ENCODE data around the gene OR8B4. TPM values are rescaled to one million over a fixed set of nuclear protein-coding genes. Genes with fewer than 3 reads are reported as not detected.
"Not testable (repeated sequence)": the region's sequence is repeated elsewhere in the genome, so short reads cannot be mapped to it uniquely, and the experiment has no call there.

The OR8B4 gene
- total and polyA plus RNA-seq, 10 of the 15 experiments (the other 5 are each of a cell fraction or from before 2014, with no cell fraction given), result not detected

DNA sequence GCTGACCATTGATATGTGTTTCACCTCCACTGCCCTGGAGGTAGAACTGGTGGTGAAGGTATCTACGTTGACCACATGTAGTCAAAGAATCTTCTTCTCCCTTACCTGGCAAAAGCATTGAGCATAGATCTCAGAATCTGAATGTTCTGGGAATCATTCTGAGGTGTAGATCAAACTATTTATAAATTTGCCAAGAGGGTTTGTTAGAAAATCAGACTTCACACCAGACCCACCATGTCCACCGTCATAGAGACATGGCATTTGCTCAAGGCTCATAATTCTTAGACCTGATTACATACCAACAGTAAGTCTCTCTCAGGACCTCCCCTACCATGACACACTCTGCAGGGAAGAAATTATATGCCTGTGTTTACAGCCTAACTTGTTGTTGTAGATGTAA lies 40.3 kb downstream of the OR8B4 start, which contains the start of gene OR8B2 (continued):
- TF ChIP-seq, protein P1, sequence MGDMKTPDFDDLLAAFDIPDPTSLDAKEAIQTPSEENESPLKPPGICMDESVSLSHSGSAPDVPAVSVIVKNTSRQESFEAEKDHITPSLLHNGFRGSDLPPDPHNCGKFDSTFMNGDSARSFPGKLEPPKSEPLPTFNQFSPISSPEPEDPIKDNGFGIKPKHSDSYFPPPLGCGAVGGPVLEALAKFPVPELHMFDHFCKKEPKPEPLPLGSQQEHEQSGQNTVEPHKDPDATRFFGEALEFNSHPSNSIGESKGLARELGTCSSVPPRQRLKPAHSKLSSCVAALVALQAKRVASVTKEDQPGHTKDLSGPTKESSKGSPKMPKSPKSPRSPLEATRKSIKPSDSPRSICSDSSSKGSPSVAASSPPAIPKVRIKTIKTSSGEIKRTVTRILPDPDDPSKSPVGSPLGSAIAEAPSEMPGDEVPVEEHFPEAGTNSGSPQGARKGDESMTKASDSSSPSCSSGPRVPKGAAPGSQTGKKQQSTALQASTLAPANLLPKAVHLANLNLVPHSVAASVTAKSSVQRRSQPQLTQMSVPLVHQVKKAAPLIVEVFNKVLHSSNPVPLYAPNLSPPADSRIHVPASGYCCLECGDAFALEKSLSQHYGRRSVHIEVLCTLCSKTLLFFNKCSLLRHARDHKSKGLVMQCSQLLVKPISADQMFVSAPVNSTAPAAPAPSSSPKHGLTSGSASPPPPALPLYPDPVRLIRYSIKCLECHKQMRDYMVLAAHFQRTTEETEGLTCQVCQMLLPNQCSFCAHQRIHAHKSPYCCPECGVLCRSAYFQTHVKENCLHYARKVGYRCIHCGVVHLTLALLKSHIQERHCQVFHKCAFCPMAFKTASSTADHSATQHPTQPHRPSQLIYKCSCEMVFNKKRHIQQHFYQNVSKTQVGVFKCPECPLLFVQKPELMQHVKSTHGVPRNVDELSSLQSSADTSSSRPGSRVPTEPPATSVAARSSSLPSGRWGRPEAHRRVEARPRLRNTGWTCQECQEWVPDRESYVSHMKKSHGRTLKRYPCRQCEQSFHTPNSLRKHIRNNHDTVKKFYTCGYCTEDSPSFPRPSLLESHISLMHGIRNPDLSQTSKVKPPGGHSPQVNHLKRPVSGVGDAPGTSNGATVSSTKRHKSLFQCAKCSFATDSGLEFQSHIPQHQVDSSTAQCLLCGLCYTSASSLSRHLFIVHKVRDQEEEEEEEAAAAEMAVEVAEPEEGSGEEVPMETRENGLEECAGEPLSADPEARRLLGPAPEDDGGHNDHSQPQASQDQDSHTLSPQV (IDR thresholded peaks at IDR 0.05), result no peak

DNA sequence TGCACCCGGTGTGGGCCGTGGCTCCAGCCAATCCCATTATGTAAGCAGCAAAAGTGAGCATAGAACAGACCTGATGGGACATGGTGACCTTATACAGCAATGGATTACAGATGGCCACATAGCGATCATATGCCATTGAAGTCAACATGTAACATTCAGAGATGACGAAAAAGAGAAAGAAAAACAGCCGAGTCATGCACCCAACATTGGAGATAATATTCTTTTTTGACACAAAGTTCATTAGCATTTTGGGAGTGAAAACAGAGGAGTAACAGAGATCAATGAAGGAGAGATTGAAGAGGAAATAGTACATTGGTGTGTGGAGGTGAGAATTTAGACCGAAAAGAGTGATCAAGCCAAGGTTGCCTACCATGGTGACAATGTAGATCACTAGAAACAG lies 41.8 kb downstream of the OR8B4 start:
- H3K4me3 ChIP-seq; FAIRE-seq; H3K36me3 ChIP-seq (ENCODE audit: control insufficient read depth in 2 of 2, insufficient read depth in 2 of 2, low read length in 1 of 2); H3K4me2 ChIP-seq (ENCODE audit: control insufficient read depth, insufficient read depth); SMC1A ChIA-PET (ENCODE audit: uncharacterized antibody, unreplicated experiment); H3K9me3 ChIP-seq (replicated peaks; ENCODE audit: control insufficient read depth, insufficient read depth, low read length); POLR2A ChIA-PET; BruUV-seq (replicated peaks); CTCF ChIA-PET; in situ Hi-C loops (cut with MboI); H3K4me1 ChIP-seq (ENCODE audit: control insufficient read depth, insufficient read depth, low read length); H3K79me2 ChIP-seq (ENCODE audit: control insufficient read depth, insufficient read depth, low read length); ATAC-seq; intact Hi-C loops (cut with micrococcal nuclease; ENCODE audit: unreplicated experiment); H3K27me3 ChIP-seq (replicated peaks in 1 of 2; ENCODE audit: control insufficient read depth in 2 of 2, insufficient read depth in 2 of 2, low read length in 1 of 2); H4K20me1 ChIP-seq (ENCODE audit: control insufficient read depth, insufficient read depth); H2AFZ ChIP-seq (ENCODE audit: control insufficient read depth, low read depth, low read length); RAD21 ChIA-PET (ENCODE audit: unreplicated experiment); H3K27ac ChIP-seq (ENCODE audit: control insufficient read depth, insufficient read depth); H3K9ac ChIP-seq (ENCODE audit: control insufficient read depth, insufficient read depth, low read length); DNase-seq (ENCODE audit: low read depth, low spot score): not testable (repeated sequence)
- WGBS (ENCODE audit: insufficient coverage, insufficient replicate concordance, low lambda C conversion rate, missing lambda C conversion rate), result 32% methylated on average over 2 of the region's 6 CpGs

DNA sequence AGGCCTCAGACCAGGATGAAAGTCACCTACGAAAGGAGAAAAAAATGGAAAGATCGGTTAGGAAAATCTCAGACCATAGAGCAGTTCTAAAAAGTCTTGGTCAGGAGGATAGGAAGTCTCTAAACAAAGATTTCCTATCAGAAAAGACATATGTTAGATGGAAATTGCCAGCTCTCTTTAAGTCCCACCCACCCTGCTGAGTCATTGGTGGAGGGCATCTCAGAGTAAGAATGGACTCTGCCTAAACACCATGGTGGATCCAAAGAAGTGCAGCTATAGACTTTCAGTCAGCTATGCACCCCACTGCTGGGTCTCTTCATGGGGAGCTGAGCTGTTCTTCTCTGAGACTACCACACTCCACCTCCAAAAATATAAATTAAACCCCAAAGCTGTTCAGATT lies 44.1 kb downstream of the OR8B4 start:
- ChIA-PET SMC1A (ENCODE audit: uncharacterized antibody, unreplicated experiment) (no interaction called here), RAD21 (ENCODE audit: unreplicated experiment) (no interaction called here), CTCF (no interaction called here), POLR2A (no interaction called here)
- Histone ChIP-seq H3K4me2 (ENCODE audit: control insufficient read depth, insufficient read depth) (no peak overlapping the region), H3K9ac (ENCODE audit: control insufficient read depth, insufficient read depth, low read length) (no peak overlapping the region), H2AFZ (ENCODE audit: control insufficient read depth, low read depth, low read length) (no peak overlapping the region), H3K79me2 (ENCODE audit: control insufficient read depth, insufficient read depth, low read length) (no peaks in the 10 kb centered on the region), H3K9me3 (replicated peaks; ENCODE audit: control insufficient read depth, insufficient read depth, low read length) (no peaks in the 10 kb centered on the region), H3K4me3 (no peak overlapping the region), H3K36me3 (ENCODE audit: control insufficient read depth in 2 of 2, insufficient read depth in 2 of 2, low read length in 1 of 2) (no peaks in the 10 kb centered on the region), H3K27me3 (replicated peaks in 1 of 2; ENCODE audit: control insufficient read depth in 2 of 2, insufficient read depth in 2 of 2, low read length in 1 of 2) (no peaks in the 10 kb centered on the region), H4K20me1 (ENCODE audit: control insufficient read depth, insufficient read depth) (no peaks in the 10 kb centered on the region), H3K4me1 (ENCODE audit: control insufficient read depth, insufficient read depth, low read length) (no peaks in the 10 kb centered on the region), H3K27ac (ENCODE audit: control insufficient read depth, insufficient read depth) (no peak overlapping the region)
- DNase-seq (ENCODE audit: low read depth, low spot score) (no peak), ATAC-seq (no peak), FAIRE-seq (no peak)
- no peak for TF ChIP-seq FOXK2 (IDR thresholded peaks at IDR 0.05)
- intact Hi-C loops (cut with micrococcal nuclease; ENCODE audit: unreplicated experiment), result no loop called here
- 43% methylated on average over 2 of the region's 2 CpGs for WGBS (ENCODE audit: insufficient coverage, insufficient replicate concordance, low lambda C conversion rate, missing lambda C conversion rate)
- no TSS peak for BruUV-seq (replicated peaks)
- in situ Hi-C loops (cut with MboI), result no loop called here
